ENCODE results near the gene ZNF8.
"Not testable (repeated sequence)": the region's sequence is repeated elsewhere in the genome, so short reads cannot be mapped to it uniquely, and the experiment has no call there.

Gene ZNF8

GRCh38 chr19:58338336-58338735 lies 59.6 kb downstream of the ZNF8 start:
- no peak for DNase-seq

GRCh38 chr19:58338825-58339558 lies 60.2 kb downstream of the ZNF8 start:
- no peak for DNase-seq

DNA sequence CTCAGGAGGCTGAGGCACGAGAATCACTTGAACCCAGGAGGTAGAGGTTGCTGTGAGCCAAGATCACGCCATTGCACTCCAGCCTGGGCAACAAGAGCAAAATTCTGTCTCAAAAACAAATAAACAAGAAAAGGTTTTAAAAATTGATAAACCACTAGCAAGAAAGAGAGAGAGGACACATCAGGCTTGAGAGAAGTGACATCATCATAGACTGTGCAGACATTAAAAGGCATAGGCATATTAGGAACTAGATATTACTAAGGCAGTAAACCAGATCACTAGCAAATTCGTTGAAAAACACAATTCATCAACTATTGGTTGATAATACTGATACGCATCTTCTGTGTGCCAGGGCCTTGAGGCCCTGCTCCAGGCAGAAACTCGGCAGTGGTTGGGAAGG lies 66.8 kb downstream of the ZNF8 start:
- no peak for DNase-seq

DNA sequence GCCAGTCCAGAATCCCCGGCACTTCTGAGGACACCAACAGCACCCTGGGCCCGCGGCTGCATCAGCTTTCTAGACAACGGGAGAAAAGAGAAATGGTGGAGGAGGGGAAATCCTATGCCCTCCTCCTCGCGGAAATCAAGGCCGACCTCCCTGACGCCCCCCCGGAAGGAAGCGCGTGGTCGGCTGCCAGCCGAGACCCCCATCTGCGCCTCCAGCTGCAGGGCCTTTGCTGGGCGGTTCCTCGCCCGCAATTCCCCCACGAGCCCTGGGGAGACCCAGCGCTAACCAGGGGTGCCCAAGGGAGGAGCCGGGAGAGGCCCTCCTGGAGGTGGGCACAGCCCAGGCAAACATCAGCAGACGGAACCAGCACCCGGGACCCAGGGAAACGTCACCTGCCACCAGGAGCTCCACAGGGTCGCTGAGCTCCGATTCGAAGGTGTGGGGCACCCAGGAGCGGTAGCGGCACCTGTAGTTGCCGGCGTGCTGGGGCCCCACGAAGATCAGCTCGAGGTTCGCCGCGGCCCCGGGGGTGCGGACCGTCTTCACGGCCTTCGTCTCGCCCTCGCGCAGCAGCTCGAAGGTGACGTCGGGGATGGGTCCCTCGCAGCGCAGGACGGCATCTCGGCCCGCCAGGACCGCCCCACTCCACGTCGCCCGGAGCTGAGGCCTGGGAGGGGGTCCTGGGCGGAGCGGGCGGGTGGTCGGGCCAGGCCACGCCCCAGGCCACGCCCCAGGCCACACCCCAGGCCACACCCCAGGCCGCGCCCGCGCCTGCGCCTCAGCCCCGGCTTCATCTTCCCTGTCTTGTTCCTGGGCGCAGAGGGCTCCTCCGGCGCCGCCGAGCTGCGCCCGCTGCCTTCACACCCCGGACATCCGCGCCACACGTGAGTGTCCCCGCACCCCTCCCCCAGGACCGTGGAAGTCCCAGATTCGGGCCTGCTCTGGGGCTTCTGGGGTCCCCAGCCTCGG lies 68.5 kb downstream of the ZNF8 start:
- DNase-seq, result peak; percentile 79

- not testable (repeated sequence) for DNase-seq
Observed at GRCh38 chr19:58348080-58348479, 69.3 kb downstream of the ZNF8 start.

DNA sequence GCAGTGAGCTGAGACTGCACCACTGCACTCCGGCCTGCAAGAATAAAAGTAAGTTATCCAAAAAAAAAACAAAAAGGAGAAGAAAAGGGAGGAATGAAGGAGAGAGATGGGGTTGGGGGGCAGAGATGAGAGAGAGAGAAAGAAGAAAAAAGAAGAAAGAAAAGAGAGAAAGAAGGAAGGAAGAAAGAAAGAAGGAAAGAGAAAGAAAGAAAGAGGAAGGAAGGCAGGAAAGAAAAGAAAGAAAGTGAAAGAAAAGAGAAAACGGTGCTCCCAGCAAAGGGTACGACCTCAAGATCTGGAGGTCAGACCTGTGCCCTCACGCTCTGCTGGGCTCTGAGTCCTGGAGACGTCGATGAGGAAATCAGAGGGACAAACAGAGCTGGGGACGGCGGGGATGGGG lies 70.8 kb downstream of the ZNF8 start:
- no peak for DNase-seq

DNA sequence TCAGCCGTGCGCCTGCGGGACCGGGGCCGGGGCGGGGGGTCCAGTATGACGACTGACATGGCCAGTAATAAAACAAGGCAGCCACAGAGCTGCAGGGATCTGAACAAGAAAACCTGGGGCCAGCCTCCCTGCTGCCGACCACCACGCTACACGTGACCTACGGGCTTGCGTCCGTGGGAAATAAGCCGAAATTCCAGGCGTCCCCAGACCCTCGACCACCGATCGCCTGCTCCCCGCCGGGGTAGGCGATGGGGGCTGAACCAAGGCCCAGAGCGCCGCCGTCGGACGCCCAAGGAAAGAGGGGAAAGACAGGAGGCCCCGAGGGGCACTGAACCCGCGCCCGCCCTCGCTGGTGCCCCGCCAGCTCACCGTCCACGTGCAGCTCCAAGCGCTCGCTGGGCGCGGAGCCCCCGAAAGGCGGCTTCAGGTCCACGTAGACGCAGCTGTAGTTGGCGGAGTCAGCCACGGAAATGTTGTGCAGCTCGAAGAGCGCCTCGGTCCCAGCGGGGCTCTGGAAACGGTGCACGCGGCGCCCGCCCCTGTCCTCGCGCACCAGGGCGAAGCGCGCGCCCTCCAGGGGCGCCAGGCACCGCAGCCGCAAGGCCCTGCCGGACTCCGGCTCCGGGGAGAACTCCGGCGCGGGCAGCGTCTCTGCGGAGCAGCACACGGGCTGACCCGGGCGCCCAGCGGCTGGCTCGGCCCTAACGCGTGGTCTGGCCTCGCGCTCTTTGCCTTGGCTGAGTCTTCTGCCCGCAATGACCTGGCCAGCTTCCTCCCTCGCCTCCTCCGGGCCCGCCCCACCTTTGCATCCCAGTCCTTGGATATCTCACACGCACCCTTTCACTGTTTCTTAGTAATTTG lies 71.5 kb downstream of the ZNF8 start:
- peak; percentile 31 for DNase-seq

DNA sequence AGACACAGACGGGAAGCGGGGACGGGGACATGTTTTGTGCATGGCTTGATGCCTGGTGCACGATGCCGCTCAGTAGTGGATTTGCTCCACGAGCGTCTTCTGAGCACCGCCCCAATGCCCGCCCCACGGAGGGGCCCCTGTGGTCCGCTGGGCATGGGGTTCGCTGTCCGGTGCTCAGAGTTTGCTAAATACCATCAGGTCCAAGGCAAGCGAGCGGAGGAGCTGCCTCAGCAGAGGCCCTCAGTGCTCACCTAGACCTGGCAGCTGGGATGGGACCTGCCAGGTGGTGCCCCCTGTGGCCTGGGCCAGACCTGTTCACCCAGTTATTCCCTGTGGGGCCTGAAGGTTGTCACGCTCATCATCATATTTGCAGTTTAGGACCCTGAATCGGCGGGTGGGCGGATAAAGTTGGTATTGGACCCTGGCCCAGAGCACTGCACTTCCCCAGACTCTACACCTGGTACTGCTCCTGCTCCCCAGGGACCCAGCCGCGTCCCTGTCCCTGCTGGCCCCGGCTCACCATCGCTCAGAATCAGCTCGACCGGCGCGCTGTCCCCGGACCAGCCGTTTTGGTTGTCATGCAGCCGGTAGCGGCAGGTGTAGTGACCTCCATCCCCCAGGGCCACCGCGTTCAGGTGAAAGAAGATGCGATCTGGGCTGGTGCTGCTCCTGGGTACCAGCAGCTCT lies 72.3 kb downstream of the ZNF8 start:
- peak; percentile 17 for DNase-seq

- no peak for DNase-seq
Observed at GRCh38 chr19:58351558-58351878, 72.8 kb downstream of the ZNF8 start.

DNA sequence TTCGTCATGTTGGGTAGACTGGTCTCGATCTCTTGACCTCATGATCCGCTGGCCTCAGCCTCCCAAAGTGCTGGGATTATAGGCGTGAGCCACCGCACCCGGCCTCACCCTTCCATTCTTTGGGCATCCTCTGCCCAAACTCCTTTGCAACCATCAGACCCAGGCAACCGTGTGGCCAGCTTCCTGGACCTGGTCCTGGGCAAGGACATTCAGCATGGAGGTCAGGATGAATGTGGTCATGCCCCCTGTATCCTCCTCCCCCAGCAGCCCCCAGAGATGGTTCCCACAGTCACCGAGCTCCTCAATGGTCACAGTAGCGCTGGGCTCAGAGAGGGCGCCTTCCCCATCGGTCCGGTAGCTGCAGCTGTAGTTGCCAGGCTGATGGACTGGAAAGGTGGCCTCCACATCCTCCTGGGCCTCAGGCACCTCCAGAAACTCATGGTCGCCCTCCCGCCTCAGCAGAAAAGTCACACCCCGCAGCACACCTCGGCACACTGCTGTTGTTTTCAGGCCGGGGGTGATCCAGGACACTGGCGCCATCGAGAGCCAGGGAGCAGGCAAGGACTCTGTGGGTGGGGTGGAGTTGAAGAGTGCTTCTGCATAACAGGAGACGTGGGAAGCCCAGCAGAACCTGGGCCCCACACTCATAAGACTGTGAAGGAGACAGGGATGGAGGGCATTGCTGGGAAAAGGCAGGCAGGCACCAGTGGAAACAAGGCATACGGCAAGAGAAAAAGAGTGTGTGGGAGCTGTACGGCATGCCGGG lies 73.4 kb downstream of the ZNF8 start:
- DNase-seq, result no peak

Measured in femur (tissue), 1 donor.